HG03060 (cell line): ENCODE data around the gene CCDC3.
"Not testable (repeated sequence)": the region's sequence is repeated elsewhere in the genome, so short reads cannot be mapped to it uniquely, and the experiment has no call there.

Experiments used
- ATAC-seq: cut with Tn5 transposase; IDR thresholded peaks from one replicate; pipeline ENCODE4 v1.9.1; 2021; ENCODE audit warnings: low read depth, moderate number of reproducible peaks; ENCODE audit not compliant: unreplicated experiment

The CCDC3 gene

GRCh38 chr10:12897278-12897677 is 104.2 kb downstream of the CCDC3 start:
- ATAC-seq = no peak

- ATAC-seq = no peak
These were observed 105.3 kb downstream of the CCDC3 start for GRCh38 chr10:12896251-12896650.

GRCh38 chr10:12892924-12893323 is 108.6 kb downstream of the CCDC3 start:
- no peak for ATAC-seq

- ATAC-seq = no peak
These were observed 110.6 kb downstream of the CCDC3 start for GRCh38 chr10:12890958-12891357.

GRCh38 chr10:12888470-12888869 is 113.0 kb downstream of the CCDC3 start:
- ATAC-seq = no peak

- no peak for ATAC-seq
These were observed 113.7 kb downstream of the CCDC3 start for GRCh38 chr10:12887780-12888179.

GRCh38 chr10:12884851-12885250 is 116.7 kb downstream of the CCDC3 start:
- ATAC-seq = no peak

GRCh38 chr10:12880423-12880822 is 121.1 kb downstream of the CCDC3 start:
- ATAC-seq = no peak

- no peak for ATAC-seq
These were observed 124.4 kb downstream of the CCDC3 start for GRCh38 chr10:12877150-12877549.

GRCh38 chr10:12876266-12876665 is 125.2 kb downstream of the CCDC3 start:
- no peak for ATAC-seq

- no peak for ATAC-seq
These were observed 126.4 kb downstream of the CCDC3 start for GRCh38 chr10:12875100-12875499.

- no peak for ATAC-seq
These were observed 127.0 kb downstream of the CCDC3 start for GRCh38 chr10:12874501-12874900.

GRCh38 chr10:12873172-12873571 is 128.3 kb downstream of the CCDC3 start:
- ATAC-seq = no peak

GRCh38 chr10:12872577-12872976 is 128.9 kb downstream of the CCDC3 start:
- no peak for ATAC-seq

GRCh38 chr10:12869427-12869826 is 132.1 kb downstream of the CCDC3 start:
- ATAC-seq = no peak

GRCh38 chr10:12868229-12868628 is 133.3 kb downstream of the CCDC3 start:
- ATAC-seq = no peak

- not testable (repeated sequence) for ATAC-seq
These were observed 136.0 kb downstream of the CCDC3 start for GRCh38 chr10:12865515-12865914.

- ATAC-seq = no peak
These were observed 139.1 kb downstream of the CCDC3 start for GRCh38 chr10:12862459-12862858.

- ATAC-seq = no peak
These were observed 146.5 kb downstream of the CCDC3 start for GRCh38 chr10:12854988-12855387.

GRCh38 chr10:12852687-12853086 is 148.8 kb downstream of the CCDC3 start:
- no peak for ATAC-seq

- no peak for ATAC-seq
These were observed 152.0 kb downstream of the CCDC3 start for GRCh38 chr10:12849319-12850181.

GRCh38 chr10:12848439-12849173 is 152.9 kb downstream of the CCDC3 start:
- ATAC-seq = no peak
